Esophagus muscularis mucosa (tissue), 4 donors: ENCODE results near the gene OTUD6A. TPM values are rescaled to one million over a fixed set of nuclear protein-coding genes. Genes with fewer than 3 reads are reported as not detected.

Experiments
- small RNA-seq, 3 donors: library from RNA; depleted of rRNA; stranded (forward); fragments of <200 nt; gene quantifications; one replicate each; pipeline ENCODE3, GENCODE V24; 2016
- total RNA-seq, 4 donors: library from RNA; depleted of rRNA; stranded (reverse); fragments of >200 nt; gene quantifications; one replicate each; pipeline versions ENCODE4 v1.1.0 to v1.2.1, GENCODE V29; 2016

OTUD6A gene
- total RNA-seq, 4 donors from 2014 or later = not detected

Small RNAs within 50 kb of the gene (small RNA-seq; reads per million reads assigned to genes)
- 0.51 to 1.3 (median 0.56) reads per million in 3 donors for gene MIR676

Other genes starting within 250 kb of the OTUD6A start
- not detected for gene AWAT2, start 12.5 kb upstream of the OTUD6A start, total RNA-seq
- 10 to 100 TPM; 48.2 to 69.0 (median 60.6) TPM for gene IGBP1, start 71.0 kb downstream of the OTUD6A start, total RNA-seq
- gene DGAT2L6, start 115.0 kb downstream of the OTUD6A start, total RNA-seq = not detected
- not detected for gene AWAT1, start 172.2 kb downstream of the OTUD6A start, total RNA-seq
- 1 to 10 TPM in 1 of 4 donors, under 1 TPM in 1, not detected in 2; 0.23 to 1.2 TPM for gene P2RY4, start 197.7 kb downstream of the OTUD6A start, total RNA-seq
- not detected for gene ARR3, start 205.9 kb downstream of the OTUD6A start, total RNA-seq
- not detected for gene RAB41, start 219.7 kb downstream of the OTUD6A start, total RNA-seq
- 10 to 100 TPM; 26.0 to 32.9 (median 29.4) TPM for gene PDZD11, start 227.5 kb downstream of the OTUD6A start, total RNA-seq
- under 1 TPM; 0.06 to 0.42 (median 0.37) TPM for gene KIF4A, start 227.6 kb downstream of the OTUD6A start, total RNA-seq